Measurements from ENCODE around the gene SLC1A3. TPM values are rescaled to one million over a fixed set of nuclear protein-coding genes. Genes with fewer than 3 reads are reported as not detected.

SLC1A3 gene
- total RNA-seq, 2 donors from 2014 or later: 2.6 to 4.2 TPM

GRCh38 chr5:36696059-36696673, 89.8 kb downstream of the SLC1A3 start:
- DNase-seq: peak; percentile 92
- Histone ChIP-seq H3K4me3 (ENCODE audit: low read length) (no peak overlapping the region), H3K27ac (ENCODE audit: low read depth, low read length) (no peak overlapping the region), H3K9me3 (ENCODE audit: control insufficient read depth, low read length) (no peaks in the 10 kb centered on the region), H3K4me1 (ENCODE audit: control insufficient read depth, insufficient read depth, low read length) (no peaks in the 10 kb centered on the region), H3K27me3 (ENCODE audit: control insufficient read depth, insufficient read depth, low read length, poor library complexity, severe bottlenecking) (peaks cover 72% of the 10 kb centered on the region), H3K36me3 (ENCODE audit: control insufficient read depth, insufficient read depth, low read length) (no peaks in the 10 kb centered on the region), H3K9ac (ENCODE audit: extremely low read depth, low read length, poor library complexity, severe bottlenecking) (no peak overlapping the region)
- Mint-ChIP-seq H3K27ac (no peak overlapping the region), H3K4me1 (peaks cover 10% of the 10 kb centered on the region), H3K27me3 (ENCODE audit: insufficient read depth) (peaks cover 84% of the 10 kb centered on the region), H3K36me3 (ENCODE audit: low read depth) (no peaks in the 10 kb centered on the region), H3K9me3 (no peaks in the 10 kb centered on the region), H3K4me3 (no peak overlapping the region)
- 32 to 43% methylated on average over 5 to 7 of the region's 7 CpGs for WGBS, 2 experiments (ENCODE audit: insufficient coverage in 1 of 2, insufficient read length in 1 of 2)
- TF ChIP-seq CTCF (conservative IDR thresholded peaks at IDR 0.05): peak; percentile 87

GRCh38 chr5:36698031-36698430, 91.6 kb downstream of the SLC1A3 start:
- no peak for DNase-seq
- Histone ChIP-seq H3K27ac (ENCODE audit: low read depth, low read length) (no peak overlapping the region), H3K36me3 (ENCODE audit: control insufficient read depth, insufficient read depth, low read length) (no peaks in the 10 kb centered on the region), H3K9ac (ENCODE audit: extremely low read depth, low read length, poor library complexity, severe bottlenecking) (no peak overlapping the region), H3K4me3 (ENCODE audit: low read length) (no peak overlapping the region), H3K9me3 (ENCODE audit: control insufficient read depth, low read length) (peaks cover 7% of the 10 kb centered on the region), H3K4me1 (ENCODE audit: control insufficient read depth, insufficient read depth, low read length) (peaks cover 6% of the 10 kb centered on the region), H3K27me3 (ENCODE audit: control insufficient read depth, insufficient read depth, low read length, poor library complexity, severe bottlenecking) (peaks cover 64% of the 10 kb centered on the region)
- H3K27ac Mint-ChIP-seq: no peak overlapping the region
- no peak overlapping the region for H3K4me3 Mint-ChIP-seq
- H3K27me3 Mint-ChIP-seq (ENCODE audit: insufficient read depth): peaks cover 76% of the 10 kb centered on the region
- 89 to 100% methylated on average over 2 of the region's 2 CpGs for WGBS, 2 experiments (ENCODE audit: insufficient coverage in 1 of 2, insufficient read length in 1 of 2)
- no peak for TF ChIP-seq CTCF (conservative IDR thresholded peaks at IDR 0.05)
- H3K36me3 Mint-ChIP-seq (ENCODE audit: low read depth): no peaks in the 10 kb centered on the region
- peaks cover 18% of the 10 kb centered on the region for H3K4me1 Mint-ChIP-seq
- H3K9me3 Mint-ChIP-seq: peaks cover 5% of the 10 kb centered on the region

- Mint-ChIP-seq H3K4me1 (peaks cover 21% of the 10 kb centered on the region), H3K9me3 (peaks cover 5% of the 10 kb centered on the region), H3K27me3 (ENCODE audit: insufficient read depth) (peaks cover 68% of the 10 kb centered on the region), H3K36me3 (ENCODE audit: low read depth) (no peaks in the 10 kb centered on the region), H3K27ac (no peak overlapping the region), H3K4me3 (no peak overlapping the region)
- H3K9me3 ChIP-seq (ENCODE audit: control insufficient read depth, low read length): peaks cover 7% of the 10 kb centered on the region
- no peak overlapping the region for H3K27ac ChIP-seq (ENCODE audit: low read depth, low read length)
- no peak overlapping the region for H3K9ac ChIP-seq (ENCODE audit: extremely low read depth, low read length, poor library complexity, severe bottlenecking)
- H3K27me3 ChIP-seq (ENCODE audit: control insufficient read depth, insufficient read depth, low read length, poor library complexity, severe bottlenecking): peaks cover 58% of the 10 kb centered on the region
- WGBS, 2 experiments (ENCODE audit: insufficient coverage in 1 of 2, insufficient read length in 1 of 2): 83 to 86% methylated on average over 3 to 4 of the region's 4 CpGs
- peak overlapping the region; percentile 48 for H3K4me3 ChIP-seq (ENCODE audit: low read length)
- TF ChIP-seq CTCF (conservative IDR thresholded peaks at IDR 0.05): no peak
- no peaks in the 10 kb centered on the region for H3K36me3 ChIP-seq (ENCODE audit: control insufficient read depth, insufficient read depth, low read length)
- peaks cover 6% of the 10 kb centered on the region for H3K4me1 ChIP-seq (ENCODE audit: control insufficient read depth, insufficient read depth, low read length)
- no peak for DNase-seq
These were observed 94.8 kb downstream of the SLC1A3 start for GRCh38 chr5:36701085-36701698.
